Neural cell (in vitro differentiated cells): ENCODE measurements around the gene MAP10.

ENCODE experiments used
- CTCF ChIP-seq: fragments of 450-650 bp; IDR thresholded peaks from 2 replicates; pipeline ENCODE4 v1.5.1; 2014; ENCODE audit warnings: antibody characterized with exemption, mild to moderate bottlenecking, moderate library complexity; ENCODE audit not compliant: poor library complexity, severe bottlenecking
- EP300 ChIP-seq: fragments of 450-650 bp; conservative IDR thresholded peaks from 2 replicates; pipeline ENCODE4 v1.6.1; 2014; ENCODE audit warnings: antibody characterized with exemption, mild to moderate bottlenecking, moderate library complexity; ENCODE audit not compliant: poor library complexity, severe bottlenecking
- EZH2 ChIP-seq: fragments of 200-600, 300-800 bp; shearing (Covaris generic), sonication (generic); IDR thresholded peaks from 2 replicates; pipeline ENCODE4 v1.6.1; 2014; ENCODE audit warnings: antibody characterized with exemption, low read length, borderline replicate concordance, mild to moderate bottlenecking; ENCODE audit not compliant: insufficient read depth, poor library complexity, severe bottlenecking
- MXI1 ChIP-seq: fragments of 450-650 bp; conservative IDR thresholded peaks from 2 replicates; pipeline ENCODE4 v1.6.1; 2014; ENCODE audit warnings: antibody characterized with exemption, mild to moderate bottlenecking; ENCODE audit not compliant: poor library complexity, severe bottlenecking
- POLR2AphosphoS5 ChIP-seq: IDR thresholded peaks from 2 replicates; pipeline ENCODE4 v1.6.1; 2012
- RAD21 ChIP-seq: fragments of 450-650 bp; conservative IDR thresholded peaks from 2 replicates; pipeline ENCODE4 v1.6.1; 2014; ENCODE audit warnings: antibody characterized with exemption, mild to moderate bottlenecking, moderate library complexity
- REST ChIP-seq: IDR thresholded peaks from 2 replicates; pipeline ENCODE4 v1.6.1; 2012; ENCODE audit warnings: borderline replicate concordance
- SMC3 ChIP-seq: fragments of 450-650 bp; conservative IDR thresholded peaks from 2 replicates; pipeline ENCODE4 v1.6.1; 2014; ENCODE audit warnings: antibody characterized with exemption, mild to moderate bottlenecking, moderate library complexity; ENCODE audit not compliant: poor library complexity

- TF ChIP-seq REST = no peak
- no peak for TF ChIP-seq CTCF
- no peak for TF ChIP-seq POLR2AphosphoS5
- no peak for TF ChIP-seq EP300
- no peak for TF ChIP-seq SMC3
- no peak for TF ChIP-seq EZH2
- no peak for TF ChIP-seq MXI1
- no peak for TF ChIP-seq RAD21
Observed at GRCh38 chr1:232844791-232845190, 39.6 kb downstream of the MAP10 start.
